Measurements from ENCODE around the gene NADK2. TPM values are rescaled to one million over a fixed set of nuclear protein-coding genes. Genes with fewer than 3 reads are reported as not detected.

NADK2 gene
- total and polyA plus RNA-seq, 10 of the 15 experiments (the other 5 are each of a cell fraction or from before 2014, with no cell fraction given) = 2.4 to 9.0 (median 6.3) TPM

- TF ChIP-seq HSF1 (IDR thresholded peaks at IDR 0.05; ENCODE audit: low read depth, low read length) (no peak), MEF2A (IDR thresholded peaks at IDR 0.05; ENCODE audit: insufficient read depth, low read depth, low read length) (no peak), IRF4 (IDR thresholded peaks at IDR 0.05; ENCODE audit: low read depth, low read length) (no peak), E4F1 (IDR thresholded peaks at IDR 0.05; ENCODE audit: borderline replicate concordance, partially characterized antibody) (no peak), ZBTB11 (CRISPR knock-in tag; IDR thresholded peaks at IDR 0.05) (no peak)
Measured at GRCh38 chr5:36239370-36240293, 2.1 kb downstream of the NADK2 start (continued).
